PFSK-1 (cell line): ENCODE measurements around the gene AMDHD1.

ENCODE experiments used
- FOXP2 ChIP-seq: optimal IDR thresholded peaks from 2 replicates; pipeline ENCODE3; 2011; ENCODE audit warnings: borderline replicate concordance, control low read depth, inconsistent platforms; ENCODE audit not compliant: insufficient read depth; ENCODE audit errors: extremely low read length, extremely low read depth
- POLR2AphosphoS5 ChIP-seq: IDR thresholded peaks from 2 replicates; pipeline ENCODE4 v1.6.1; 2012; ENCODE audit warnings: low read depth, mild to moderate bottlenecking, control low read depth, low read length, moderate library complexity
- REST ChIP-seq, 2 experiments: IDR thresholded peaks; 2 replicates each; pipeline versions ENCODE4 v1.6.1 to v1.8.0; 2011 to 2012; ENCODE audit warnings: low read depth in 2 of 2, low read length in 2 of 2, control low read depth in 1 of 2, inconsistent platforms in 1 of 2, mild to moderate bottlenecking in 1 of 2, moderate library complexity in 1 of 2; ENCODE audit not compliant: insufficient read depth in 1 of 2
- SIN3A ChIP-seq: IDR thresholded peaks from 2 replicates; pipeline ENCODE4 v1.6.1; 2012; ENCODE audit warnings: mild to moderate bottlenecking, low read length, moderate library complexity, borderline replicate concordance; ENCODE audit not compliant: insufficient read depth
- TAF1 ChIP-seq: IDR thresholded peaks from 2 replicates; pipeline ENCODE4 v1.6.1; 2012; ENCODE audit warnings: low read length, control low read depth, borderline replicate concordance; ENCODE audit not compliant: insufficient read depth

The AMDHD1 gene

GRCh38 chr12:95997276-95997675 lies 54.1 kb downstream of the AMDHD1 start:
- TF ChIP-seq TAF1 (no peak), FOXP2 (no peak), REST (IDR thresholded peaks at IDR 0.05; ENCODE audit: insufficient read depth in 1 of 2, low read depth in 2 of 2, low read length in 2 of 2) (no peak), SIN3A (no peak), POLR2AphosphoS5 (no peak)

GRCh38 chr12:95997911-95998510 lies 54.9 kb downstream of the AMDHD1 start:
- TF ChIP-seq SIN3A (no peak), REST (IDR thresholded peaks at IDR 0.05; ENCODE audit: insufficient read depth in 1 of 2, low read depth in 2 of 2, low read length in 2 of 2) (no peak), POLR2AphosphoS5 (no peak), TAF1 (no peak), FOXP2 (no peak)

- TF ChIP-seq REST (IDR thresholded peaks at IDR 0.05; ENCODE audit: insufficient read depth in 1 of 2, low read depth in 2 of 2, low read length in 2 of 2) (no peak), SIN3A (no peak)
Measured at GRCh38 chr12:95998611-95999286, 55.6 kb downstream of the AMDHD1 start.

GRCh38 chr12:95999484-95999883 lies 56.4 kb downstream of the AMDHD1 start:
- TF ChIP-seq TAF1: no peak
- no peak for TF ChIP-seq SIN3A
- no peak for TF ChIP-seq FOXP2
- no peak for TF ChIP-seq POLR2AphosphoS5
- no peak for TF ChIP-seq REST (IDR thresholded peaks at IDR 0.05; ENCODE audit: insufficient read depth in 1 of 2, low read depth in 2 of 2, low read length in 2 of 2)
